GM21423 (cell line): ENCODE data around the gene ZNF519.
"Not testable (repeated sequence)": the region's sequence is repeated elsewhere in the genome, so short reads cannot be mapped to it uniquely, and the experiment has no call there.

Experiments used
- ATAC-seq: cut with Tn5 transposase; IDR thresholded peaks from one replicate; pipeline ENCODE4 v1.9.1; 2021; ENCODE audit warnings: mild to moderate bottlenecking, moderate library complexity; ENCODE audit not compliant: unreplicated experiment

Gene ZNF519

GRCh38 chr18:14147935-14148865, 16.0 kb upstream of the ZNF519 start:
- ATAC-seq = not testable (repeated sequence)

DNA sequence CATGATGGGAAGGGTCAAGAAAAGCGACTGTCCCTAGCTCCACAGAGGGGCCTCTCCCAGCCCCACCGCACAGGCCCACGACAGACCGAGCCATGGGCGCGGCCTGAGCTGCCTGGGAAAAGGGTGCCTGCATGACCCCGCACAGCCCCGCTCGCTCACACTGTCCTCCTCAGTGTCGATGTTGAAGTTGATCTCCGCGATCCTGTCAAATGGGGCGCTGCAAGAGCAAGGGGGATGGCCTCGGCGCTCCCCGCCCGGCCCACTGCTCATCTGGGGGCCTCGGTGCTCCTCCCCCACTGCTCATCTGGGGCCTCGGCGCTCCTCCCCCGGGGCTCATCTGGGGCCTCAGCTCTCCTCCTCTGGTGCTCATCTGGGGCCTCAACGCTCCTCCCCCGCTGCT, 14.5 kb upstream of the ZNF519 start:
- ATAC-seq = not testable (repeated sequence)

- not testable (repeated sequence) for ATAC-seq
These were observed 13.5 kb upstream of the ZNF519 start for GRCh38 chr18:14145581-14146338.

DNA sequence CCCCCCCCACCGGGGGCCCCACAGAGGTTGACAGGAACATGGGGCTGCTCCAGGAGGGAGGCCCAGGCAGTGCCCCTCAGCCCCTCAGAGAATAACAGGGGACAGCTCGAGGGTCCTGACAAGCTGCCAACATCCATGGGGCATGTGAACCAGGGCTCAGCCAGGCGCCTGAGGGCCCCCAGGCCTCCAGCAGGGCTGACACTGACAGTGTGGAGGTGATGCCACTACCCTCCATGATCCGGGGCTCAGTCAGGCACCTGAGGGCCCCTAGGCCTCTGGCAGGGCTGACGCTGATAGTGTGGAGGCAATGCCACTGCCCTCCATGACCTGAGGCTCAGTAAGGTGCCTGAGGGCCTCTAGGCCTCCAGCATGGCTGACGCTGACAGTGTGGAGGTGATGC, 12.8 kb upstream of the ZNF519 start:
- ATAC-seq = not testable (repeated sequence)

- no peak for ATAC-seq
These were observed 12.3 kb upstream of the ZNF519 start for GRCh38 chr18:14144628-14144895.

DNA sequence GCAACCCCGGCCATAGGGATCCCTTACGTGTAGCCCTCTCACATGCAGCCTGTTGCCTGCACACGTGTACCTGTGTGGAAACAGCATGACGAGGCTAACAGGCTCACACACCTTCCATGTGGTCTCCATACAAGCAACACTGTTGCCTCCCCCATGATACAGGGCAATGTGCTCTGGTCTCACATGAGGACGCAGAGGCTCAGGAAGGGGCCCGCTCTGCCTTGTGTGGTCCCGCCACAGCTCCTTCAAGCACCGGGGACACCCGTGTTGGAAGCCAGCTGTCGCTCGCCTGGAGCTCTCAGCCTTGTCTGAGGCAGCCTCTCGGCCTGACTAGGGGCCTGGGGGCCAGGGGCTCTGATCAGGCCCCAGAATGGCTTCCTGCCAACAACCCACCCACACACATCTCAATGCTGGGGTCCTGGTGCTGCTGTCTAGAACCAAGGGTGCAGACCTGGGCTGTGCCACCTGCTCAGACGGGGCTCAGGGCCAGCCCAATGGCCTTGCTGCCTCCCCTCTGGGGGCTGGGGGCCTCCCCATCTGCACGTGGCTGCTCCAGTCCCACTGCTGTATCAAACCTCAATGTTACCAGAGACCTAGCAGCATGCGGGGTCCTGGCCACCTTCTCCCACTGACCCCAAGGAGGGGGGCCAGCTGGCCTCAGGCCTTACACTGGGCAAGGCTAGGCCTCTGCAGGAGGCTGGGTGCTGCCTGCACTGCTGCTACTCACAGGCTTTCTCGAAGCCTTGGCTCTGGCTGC, 11.8 kb upstream of the ZNF519 start:
- not testable (repeated sequence) for ATAC-seq

GRCh38 chr18:14143396-14143795, 11.2 kb upstream of the ZNF519 start:
- not testable (repeated sequence) for ATAC-seq

GRCh38 chr18:14142177-14142576, 9.9 kb upstream of the ZNF519 start:
- not testable (repeated sequence) for ATAC-seq

DNA sequence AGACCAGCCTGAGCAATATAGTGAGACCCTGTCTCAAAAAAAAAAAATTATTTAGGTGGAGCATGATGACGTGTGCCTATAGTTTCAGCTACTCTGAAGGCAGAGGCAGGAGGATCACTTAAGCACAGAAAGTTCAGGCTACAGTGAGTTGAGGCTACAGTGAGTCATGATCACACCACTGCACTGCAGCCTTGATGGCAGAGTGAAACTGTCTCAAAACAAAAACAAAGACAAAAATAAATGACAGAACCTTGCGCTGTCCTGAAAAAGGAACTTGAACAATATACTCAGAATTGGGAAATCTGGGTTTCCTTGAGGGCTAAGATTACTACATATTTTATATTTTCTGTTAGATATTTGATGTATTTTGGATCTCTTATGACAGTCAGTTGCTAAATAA, 7.3 kb upstream of the ZNF519 start:
- ATAC-seq = not testable (repeated sequence)

DNA sequence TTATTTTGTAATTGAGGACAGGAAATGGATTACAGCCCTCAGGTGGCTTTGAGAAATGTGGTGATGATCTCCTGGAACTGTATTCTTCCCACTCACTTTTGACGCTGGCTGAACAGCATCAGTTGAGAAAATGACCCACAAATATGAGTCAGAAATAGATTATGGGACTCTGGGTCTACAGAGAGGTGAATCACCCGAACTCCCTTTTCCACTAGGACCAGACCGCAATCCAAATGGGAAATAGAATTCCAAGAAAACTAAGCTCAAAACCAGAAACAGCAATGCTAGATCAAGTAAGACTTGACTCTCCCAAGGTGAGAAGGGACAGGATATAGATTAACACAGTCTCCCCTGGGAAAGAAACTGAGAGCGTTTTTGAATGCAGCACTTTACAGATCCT, 5.7 kb upstream of the ZNF519 start:
- ATAC-seq = not testable (repeated sequence)

GRCh38 chr18:14131696-14132270, 452 bp downstream of the ZNF519 start:
- ATAC-seq = peak; percentile 12

GRCh38 chr18:14130804-14131203, 1.4 kb downstream of the ZNF519 start:
- ATAC-seq = not testable (repeated sequence)

GRCh38 chr18:14124689-14125088, 7.5 kb downstream of the ZNF519 start:
- ATAC-seq = no peak

- ATAC-seq = no peak
These were observed 10.1 kb downstream of the ZNF519 start for GRCh38 chr18:14122097-14122496.

DNA sequence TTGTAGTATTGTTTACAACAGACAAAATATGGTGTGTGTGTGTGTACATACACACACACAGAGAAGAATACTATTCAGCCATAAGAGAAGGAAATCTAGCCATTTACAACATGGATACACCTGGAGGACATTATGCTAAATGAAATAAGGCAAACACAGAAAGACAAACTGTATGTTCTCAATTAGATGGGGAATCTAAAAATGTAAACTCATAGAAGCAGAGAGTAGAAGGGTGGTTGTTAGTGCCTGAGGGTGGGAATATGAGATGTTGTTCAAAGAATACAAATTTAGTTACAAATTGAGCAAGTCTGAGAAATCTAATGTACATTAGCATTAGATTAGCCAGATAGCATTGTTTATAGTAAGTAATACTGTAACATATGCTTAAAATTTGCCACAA, 11.3 kb downstream of the ZNF519 start:
- no peak for ATAC-seq

- ATAC-seq = no peak
These were observed 14.6 kb downstream of the ZNF519 start for GRCh38 chr18:14117606-14118005.

- no peak for ATAC-seq
These were observed 25.3 kb downstream of the ZNF519 start for GRCh38 chr18:14106906-14107305.

- ATAC-seq = no peak
These were observed 27.1 kb downstream of the ZNF519 start for GRCh38 chr18:14104906-14105748.

- ATAC-seq = no peak
These were observed 28.0 kb downstream of the ZNF519 start for GRCh38 chr18:14104201-14104600.
